H1 (cell line): ENCODE measurements around the gene C3orf52. TPM values are rescaled to one million over a fixed set of nuclear protein-coding genes. Genes with fewer than 3 reads are reported as not detected.

Experiments used
- CTCF ChIA-PET: fragments of 300-600 bp; sonication (Branson Sonifier 250); formaldehyde crosslinking; loops from one replicate; lab custom pipeline; 2021; ENCODE audit not compliant: partially characterized antibody; lab: Charles Lee
- POLR2A ChIA-PET: fragments of 300-600 bp; sonication (Branson Sonifier 250); formaldehyde crosslinking; loops from one replicate; lab custom pipeline; 2021; ENCODE audit warnings: inconsistent platforms; ENCODE audit not compliant: partially characterized antibody; lab: Charles Lee
- DNase-seq, 2 experiments: peaks; one replicate each; pipeline versions ENCODE4 v3.0.0 to v3.0.0-alpha.2; 2010 to 2022; ENCODE audit warnings: low spot score in 2 of 2, low read depth in 1 of 2, mixed read lengths in 1 of 2
- FAIRE-seq: peaks from 2 replicates; lab custom pipeline; 2011; peaks lifted over from hg19 to GRCh38; lab: Jason Lieb, UNC
- H2AFZ ChIP-seq: 2 replicates; pipeline ENCODE4 v1.8.1; 2012; ENCODE audit warnings: low read length, inconsistent platforms
- H2AK5ac ChIP-seq: 2 replicates; pipeline ENCODE4 v1.6.1; 2013; ENCODE audit warnings: low read depth, low read length
- H2BK120ac ChIP-seq: replicated peaks from 2 replicates; pipeline ENCODE3; 2013; ENCODE audit warnings: low read depth, low read length, inconsistent platforms
- H2BK12ac ChIP-seq: 2 replicates; pipeline ENCODE4 v1.6.1; 2013; ENCODE audit warnings: low read depth, low read length
- H2BK15ac ChIP-seq: 2 replicates; pipeline ENCODE4 v1.6.1; 2013; ENCODE audit warnings: low read length
- H2BK20ac ChIP-seq: 2 replicates; pipeline ENCODE4 v1.6.1; 2013; ENCODE audit warnings: low read length
- H2BK5ac ChIP-seq: 2 replicates; pipeline ENCODE4 v1.6.1; 2013; ENCODE audit warnings: low read depth, low read length
- H3K14ac ChIP-seq: 2 replicates; pipeline ENCODE4 v1.6.1; 2013; ENCODE audit warnings: inconsistent platforms; ENCODE audit not compliant: insufficient read length
- H3K18ac ChIP-seq: 2 replicates; pipeline ENCODE4 v1.6.1; 2013; ENCODE audit warnings: low read length; ENCODE audit errors: extremely low read depth
- H3K23ac ChIP-seq: 2 replicates; pipeline ENCODE4 v1.6.1; 2013; ENCODE audit warnings: inconsistent platforms; ENCODE audit not compliant: insufficient read length
- H3K23me2 ChIP-seq: 2 replicates; pipeline ENCODE4 v1.6.1; 2013; ENCODE audit warnings: low read depth, low read length
- H3K27ac ChIP-seq: 2 replicates; pipeline ENCODE4 v1.6.1; 2011; ENCODE audit warnings: low read depth, low read length, inconsistent platforms
- H3K27me3 ChIP-seq, 4 experiments: replicated peaks in 1 of 4; 1 replicate in 1 of 4; 2 replicates in 3 of 4; pipeline versions ENCODE4 v1.6.1 to v1.8.1; 2011 to 2013; ENCODE audit warnings: low read length in 3 of 4, mild to moderate bottlenecking in 3 of 4, inconsistent platforms in 2 of 4, mixed read lengths in 2 of 4, moderate library complexity in 1 of 4; ENCODE audit not compliant: control insufficient read depth in 3 of 4, insufficient read depth in 3 of 4; ENCODE audit errors: extremely low read depth in 1 of 4
- H3K36me3 ChIP-seq, 4 experiments: 2 replicates each; pipeline versions ENCODE4 v1.6.1 to v1.8.1; 2011 to 2013; ENCODE audit warnings: mild to moderate bottlenecking in 4 of 4, low read length in 3 of 4, moderate library complexity in 2 of 4, control low read depth in 1 of 4, inconsistent platforms in 1 of 4; ENCODE audit not compliant: insufficient read depth in 4 of 4, control insufficient read depth in 2 of 4
- H3K4ac ChIP-seq: replicated peaks from 2 replicates; pipeline ENCODE3; 2013; ENCODE audit warnings: low read length, low read depth, mixed read lengths, inconsistent platforms; ENCODE audit not compliant: insufficient read length
- H3K4me1 ChIP-seq, 4 experiments: replicated peaks in 1 of 4; 1 replicate in 1 of 4; 2 replicates in 3 of 4; pipeline versions ENCODE4 v1.6.1 to v1.8.1; 2011 to 2013; ENCODE audit warnings: low read length in 3 of 4, inconsistent platforms in 2 of 4, mixed read lengths in 1 of 4; ENCODE audit not compliant: insufficient read depth in 4 of 4, control insufficient read depth in 3 of 4
- H3K4me2 ChIP-seq, 2 experiments: 2 replicates each; pipeline versions ENCODE4 v1.6.1 to v1.8.1; 2011 to 2013; ENCODE audit warnings: low read depth in 2 of 2, low read length in 2 of 2, control low read depth in 1 of 2, inconsistent platforms in 1 of 2, mild to moderate bottlenecking in 1 of 2; ENCODE audit not compliant: insufficient read depth in 1 of 2
- H3K4me3 ChIP-seq, 4 experiments: fragments of 200-600, 300-600 bp in 1 of 4; sonication (generic), shearing (Covaris generic), sonication (Bioruptor Twin) in 1 of 4; 2 replicates each; pipeline versions ENCODE4 v1.5.1 to v1.8.1; 2011 to 2016; ENCODE audit warnings: low read length in 4 of 4, low read depth in 3 of 4, control low read depth in 2 of 4, inconsistent platforms in 2 of 4, mild to moderate bottlenecking in 2 of 4, mixed read lengths in 1 of 4, moderate library complexity in 1 of 4; ENCODE audit not compliant: insufficient read depth in 2 of 4; ENCODE audit errors: extremely low read depth in 1 of 4
- H3K56ac ChIP-seq: replicated peaks from 2 replicates; pipeline ENCODE3; 2013; ENCODE audit warnings: low read depth, mild to moderate bottlenecking, mixed read lengths, low read length, inconsistent platforms; ENCODE audit not compliant: insufficient read length
- H3K79me1 ChIP-seq: 2 replicates; pipeline ENCODE4 v1.6.1; 2013; ENCODE audit warnings: low read depth, low read length, control low read depth
- H3K79me2 ChIP-seq, 2 experiments: 2 replicates each; pipeline versions ENCODE4 v1.6.1 to v1.8.1; 2012 to 2013; ENCODE audit warnings: low read length in 2 of 2, mild to moderate bottlenecking in 2 of 2, inconsistent platforms in 1 of 2; ENCODE audit not compliant: insufficient read depth in 2 of 2, control insufficient read depth in 1 of 2
- H3K9ac ChIP-seq, 4 experiments: replicated peaks in 1 of 4; 1 replicate in 1 of 4; 2 replicates in 3 of 4; pipeline versions ENCODE4 v1.6.1 to v1.8.1; 2011 to 2013; ENCODE audit warnings: low read depth in 3 of 4, low read length in 3 of 4, control low read depth in 2 of 4, mild to moderate bottlenecking in 2 of 4, moderate library complexity in 2 of 4, inconsistent platforms in 1 of 4; ENCODE audit errors: extremely low read depth in 1 of 4
- H3K9me3 ChIP-seq, 2 experiments: 2 replicates each; pipeline versions ENCODE4 v1.6.1 to v1.8.1; 2012 to 2013; ENCODE audit warnings: mild to moderate bottlenecking in 2 of 2, moderate library complexity in 2 of 2, control low read depth in 1 of 2, inconsistent platforms in 1 of 2, low read depth in 1 of 2, low read length in 1 of 2, mixed read lengths in 1 of 2; ENCODE audit not compliant: insufficient read depth in 2 of 2
- H4K20me1 ChIP-seq, 2 experiments: replicated peaks in 1 of 2; 2 replicates each; pipeline versions ENCODE3 to v1.8.1; 2011 to 2013; ENCODE audit warnings: inconsistent platforms in 2 of 2, low read length in 2 of 2, mild to moderate bottlenecking in 1 of 2; ENCODE audit not compliant: insufficient read depth in 2 of 2, control insufficient read depth in 1 of 2
- H4K5ac ChIP-seq: 2 replicates; pipeline ENCODE4 v1.6.1; 2013; ENCODE audit warnings: low read length, low read depth, mixed read lengths, inconsistent platforms; ENCODE audit not compliant: insufficient read length
- H4K8ac ChIP-seq: 2 replicates; pipeline ENCODE4 v1.8.0; 2013; ENCODE audit warnings: mild to moderate bottlenecking, moderate library complexity, low read length, inconsistent platforms; ENCODE audit not compliant: insufficient read depth; ENCODE audit errors: extremely low read depth
- H4K91ac ChIP-seq: replicated peaks from 2 replicates; pipeline ENCODE3; 2013; ENCODE audit warnings: low read length, mixed read lengths, inconsistent platforms; ENCODE audit not compliant: insufficient read length
- EZH2 ChIP-seq: fragments of 200-600 bp; sonication (generic); IDR thresholded peaks from 2 replicates; pipeline ENCODE4 v1.7.1; 2012; ENCODE audit warnings: low read depth, mild to moderate bottlenecking, moderate library complexity, low read length, inconsistent platforms; ENCODE audit not compliant: severe bottlenecking
- GTF2F1 ChIP-seq: IDR thresholded peaks from 2 replicates; pipeline ENCODE4 v1.6.1; 2012; ENCODE audit warnings: low read depth, low read length, improper control_type of control experiment, borderline replicate concordance
- HDAC2 ChIP-seq, 2 experiments: fragments of 300-600 bp in 1 of 2; sonication (generic) in 1 of 2; IDR thresholded peaks; 2 replicates each; pipeline ENCODE4 v1.6.1; 2011 to 2012; ENCODE audit warnings: low read depth in 2 of 2, low read length in 2 of 2, mild to moderate bottlenecking in 2 of 2, moderate library complexity in 2 of 2, borderline replicate concordance in 1 of 2, inconsistent platforms in 1 of 2
- PHF8 ChIP-seq: fragments of 200-600 bp; sonication (generic); conservative IDR thresholded peaks from 2 replicates; pipeline ENCODE4 v1.7.1; 2012; ENCODE audit warnings: low read depth, mild to moderate bottlenecking, inconsistent platforms, low read length, moderate library complexity
- RAD21 ChIP-seq, 2 experiments: IDR thresholded peaks in 1 of 2; conservative IDR thresholded peaks in 1 of 2; 2 replicates each; pipeline ENCODE4 v1.6.1; 2011; ENCODE audit warnings: low read depth in 2 of 2, low read length in 2 of 2, improper control_type of control experiment in 1 of 2, inconsistent platforms in 1 of 2, mild to moderate bottlenecking in 1 of 2, moderate library complexity in 1 of 2
- SIN3A ChIP-seq, 2 experiments: IDR thresholded peaks in 1 of 2; conservative IDR thresholded peaks in 1 of 2; 2 replicates each; pipeline ENCODE4 v1.6.1; 2011 to 2012; ENCODE audit warnings: low read length in 2 of 2, improper control_type of control experiment in 1 of 2, low read depth in 1 of 2, mild to moderate bottlenecking in 1 of 2
- SP2 ChIP-seq: IDR thresholded peaks from 2 replicates; pipeline ENCODE4 v1.6.1; 2012; ENCODE audit warnings: mild to moderate bottlenecking, low read length, inconsistent platforms
- WGBS, 2 experiments: shearing (Covaris generic) in 1 of 2; methylation state at CpG; one replicate each; pipeline versions ENCODE4 v1.1.6 to v1.1.7; 2013 to 2015; ENCODE audit warnings: low lambda C conversion rate in 2 of 2, mixed read lengths in 2 of 2, inconsistent platforms in 1 of 2, low coverage in 1 of 2, missing lambda C conversion rate in 1 of 2; ENCODE audit not compliant: insufficient replicate concordance in 2 of 2, insufficient coverage in 1 of 2, insufficient read length in 1 of 2; ENCODE audit errors: extremely low coverage in 1 of 2, missing lambda C conversion rate in 1 of 2; 5-methylcytosine and 5-hydroxymethylcytosine counted together
- polyA plus RNA-seq, 7 experiments: library from polyadenylated mRNA; depleted of rRNA in 3 of 7; stranded (reverse) in 5 of 7; unstranded in 2 of 7; fragments of >200 nt in 5 of 7; fragments of 200-250 nt in 2 of 7; gene quantifications; 1 replicate in 5 of 7; 2 replicates in 1 of 7; 4 replicates in 1 of 7; pipeline versions ENCODE4 v1.2.1 to v1.2.3, GENCODE V29; 2011 to 2013; ENCODE audit warnings: missing spikeins in 2 of 7, mixed read lengths in 2 of 7
- total RNA-seq: library from RNA; stranded (reverse); fragmentation: NEBNext Ultra II Directional; extraction: Animal tissue kit (Norgen Biotek cat#: 25700); gene quantifications from 2 replicates; pipeline ENCODE4 v1.2.1, GENCODE V29; 2021
- TF ChIP-seq, protein P1 (sequence below): IDR thresholded peaks from 2 replicates; pipeline ENCODE4 v1.6.1; 2011; ENCODE audit warnings: low read depth, mild to moderate bottlenecking, low read length; ENCODE audit not compliant: insufficient read depth

C3orf52 gene
- total and polyA plus RNA-seq, 2 of the 8 experiments (the other 6 are each of a cell fraction or from before 2014, with no cell fraction given): 9.7 to 13.1 TPM

DNA sequence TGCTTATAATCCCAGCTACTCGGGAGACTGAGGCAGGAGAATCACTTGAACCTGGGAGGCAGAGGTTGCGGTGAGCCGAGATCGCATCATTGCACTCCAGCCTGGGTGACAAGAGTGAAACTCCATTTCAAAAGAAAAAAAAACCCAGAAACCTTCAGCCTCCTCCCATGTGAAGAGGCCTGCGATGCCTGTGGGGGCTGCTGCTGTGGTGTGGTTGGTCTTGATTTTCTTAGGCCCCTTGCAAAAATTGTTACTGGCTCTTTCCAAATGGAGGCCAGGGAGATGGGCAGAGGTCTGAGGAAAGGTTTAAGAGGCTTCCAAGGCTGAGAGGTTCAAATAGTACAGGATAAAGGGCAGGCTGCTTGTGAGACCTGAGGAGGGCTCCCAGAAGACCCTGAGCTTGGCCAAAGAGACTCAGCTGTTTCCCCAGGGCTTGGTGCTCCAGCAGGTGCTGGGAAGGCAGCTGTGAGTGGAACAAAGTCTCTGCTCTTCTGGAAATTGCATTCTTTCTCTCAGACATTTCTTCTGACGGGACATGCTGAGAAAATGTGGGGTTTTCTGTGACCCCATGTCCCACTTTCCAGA is 28.5 kb downstream of the C3orf52 start:
- no peak overlapping the region for H2BK15ac ChIP-seq
- no peaks in the 10 kb centered on the region for H3K9me3 ChIP-seq
- peaks cover 0 to 4% (median under 1%) of the 10 kb centered on the region in 4 experiments; a peak in 2 of 7 replicates for H3K4me1 ChIP-seq
- no peak overlapping the region for H3K23ac ChIP-seq
- ChIA-PET POLR2A (no interaction called here), CTCF (interaction anchor here (1.3 to 1.4 kb wide), 2 partner anchors 8 to 10 kb away, joined by 3 to 8 read pairs; no protein-coding TSS in a partner anchor)
- no peak overlapping the region for H4K91ac ChIP-seq
- H2AFZ ChIP-seq: no peak overlapping the region
- no peak overlapping the region for H2BK120ac ChIP-seq
- H2BK20ac ChIP-seq: no peak overlapping the region
- no peak overlapping the region for H3K18ac ChIP-seq
- H3K4ac ChIP-seq: no peak overlapping the region
- no peak overlapping the region for H2AK5ac ChIP-seq
- H3K14ac ChIP-seq: no peak overlapping the region
- WGBS, 2 experiments: 97% methylated on average over 6 of the region's 6 CpGs; no CpG with 5 or more reads in 1 of the 2 experiments
- H3K56ac ChIP-seq: no peak overlapping the region
- no peaks in the 10 kb centered on the region for H3K79me1 ChIP-seq
- DNase-seq: no peak
- no peak overlapping the region for H4K5ac ChIP-seq
- H3K36me3 ChIP-seq: peaks cover 0 to 8% (median 3%) of the 10 kb centered on the region in 4 experiments; a peak in 6 of 8 replicates
- H3K27ac ChIP-seq: no peak overlapping the region
- H3K4me3 ChIP-seq: no peak overlapping the region
- FAIRE-seq: no peak
- H4K20me1 ChIP-seq: no peaks in the 10 kb centered on the region
- no peak overlapping the region for H2BK12ac ChIP-seq
- H3K9ac ChIP-seq: no peak overlapping the region
- H3K27me3 ChIP-seq: no peaks in the 10 kb centered on the region
- no peaks in the 10 kb centered on the region for H3K23me2 ChIP-seq
- H3K4me2 ChIP-seq: no peak overlapping the region
- H4K8ac ChIP-seq: no peak overlapping the region
- H3K79me2 ChIP-seq: no peaks in the 10 kb centered on the region
- no peak overlapping the region for H2BK5ac ChIP-seq
- TF ChIP-seq, protein P1, sequence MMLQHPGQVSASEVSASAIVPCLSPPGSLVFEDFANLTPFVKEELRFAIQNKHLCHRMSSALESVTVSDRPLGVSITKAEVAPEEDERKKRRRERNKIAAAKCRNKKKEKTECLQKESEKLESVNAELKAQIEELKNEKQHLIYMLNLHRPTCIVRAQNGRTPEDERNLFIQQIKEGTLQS: no peak
- TF ChIP-seq HDAC2 (IDR thresholded peaks at IDR 0.05; ENCODE audit: borderline replicate concordance in 1 of 2, low read depth in 2 of 2, low read length in 2 of 2) (no peak), SP2 (no peak), PHF8 (no peak), RAD21 (IDR thresholded peaks at IDR 0.05 in 1 of 2, conservative IDR thresholded peaks at IDR 0.05 in 1 of 2; ENCODE audit: low read depth in 2 of 2, low read length in 2 of 2) (no peak), GTF2F1 (no peak), SIN3A (conservative IDR thresholded peaks at IDR 0.05 in 1 of 2, IDR thresholded peaks at IDR 0.05 in 1 of 2; ENCODE audit: low read depth in 1 of 2, low read length in 2 of 2) (no peak), EZH2 (no peak)
